Heart left ventricle (tissue), 16 donors: Measurements from ENCODE around the gene TTC23L. TPM values are rescaled to one million over a fixed set of nuclear protein-coding genes. Genes with fewer than 3 reads are reported as not detected.

Experiments
- ATAC-seq, 4 donors: fragments of 200-7000 bp; cut with Tn5 transposase; one replicate each; pipeline ENCODE4 v1.9.1; 2020 to 2022; ENCODE audit warnings: moderate library complexity in 4 of 4, mild to moderate bottlenecking in 3 of 4, moderate number of reproducible peaks in 1 of 4
- DNase-seq, 5 donors: peaks; one replicate each; pipeline ENCODE4 v3.0.0-alpha.2; 2020
- H3K27ac ChIP-seq, 12 donors: fragments of 200-600 bp; sonication (generic) in 4 of 12; one replicate each; pipeline versions ENCODE4 v1.5.0 to v1.8.0; 2016 to 2022; ENCODE audit warnings: mild to moderate bottlenecking in 2 of 12
- H3K27me3 ChIP-seq, 9 donors: fragments of 200-600 bp; sonication (generic) in 2 of 9; one replicate each; pipeline versions ENCODE4 v1.5.1 to v1.8.0; 2016 to 2022; ENCODE audit warnings: mild to moderate bottlenecking in 3 of 9
- H3K36me3 ChIP-seq, 9 donors: fragments of 200-600 bp; sonication (generic) in 2 of 9; one replicate each; pipeline versions ENCODE4 v1.5.0 to v1.8.0; 2018 to 2022; ENCODE audit warnings: mild to moderate bottlenecking in 2 of 9
- H3K4me1 ChIP-seq, 12 donors: fragments of 200-600 bp; sonication (generic) in 4 of 12; one replicate each; pipeline versions ENCODE4 v1.5.0 to v1.8.0; 2016 to 2022; ENCODE audit warnings: mild to moderate bottlenecking in 3 of 12
- H3K4me3 ChIP-seq, 12 donors: fragments of 200-600 bp; sonication (generic) in 4 of 12; one replicate each; pipeline versions ENCODE4 v1.5.0 to v1.8.0; 2017 to 2022; ENCODE audit warnings: mild to moderate bottlenecking in 9 of 12, moderate library complexity in 4 of 12
- H3K9me3 ChIP-seq, 12 donors: fragments of 200-600 bp; sonication (generic) in 4 of 12; one replicate each; pipeline versions ENCODE4 v1.5.0 to v1.8.0; 2016 to 2022; ENCODE audit warnings: mild to moderate bottlenecking in 1 of 12
- POLR2A ChIP-seq, 2 donors: fragments of 450-650 bp; IDR thresholded peaks; one replicate each; pipeline ENCODE4 v1.6.1; 2017; ENCODE audit warnings: antibody characterized with exemption in 2 of 2, mild to moderate bottlenecking in 2 of 2, moderate library complexity in 2 of 2
- WGBS, 4 donors: extraction: QIAGEN DNeasy Blood & Tissue Kit in 2 of 4; methylation state at CpG; one replicate each; pipeline versions ENCODE4 v1.1.5 to v1.1.7; 2013 to 2018; 5-methylcytosine and 5-hydroxymethylcytosine counted together
- intact Hi-C, 10 donors: fragments of 100-400 bp; cut with DNase I; formaldehyde crosslinking; loops; one replicate each; pipeline versions ENCODE4 v1.11.1 to v1.14.2; 2022
- polyA plus RNA-seq, 2 donors: library from polyadenylated mRNA; stranded (reverse); fragments of 200-250 nt; gene quantifications; one replicate each; pipeline ENCODE4 v1.2.3, GENCODE V29; 2013
- total RNA-seq, 9 donors: library from RNA; depleted of rRNA in 2 of 9; stranded (reverse); fragments of >200 nt in 2 of 9; fragmentation: NEBNext Ultra II Directional in 3 of 9; extraction: Animal tissue kit (Norgen Biotek cat#: 25700) in 3 of 9; gene quantifications; one replicate each; pipeline versions ENCODE4 v1.1.0 to v1.2.4, GENCODE V29; 2016 to 2023
- TF ChIP-seq, protein P1 (sequence below), 12 donors: fragments of 200-600 bp; sonication (generic) in 4 of 12; IDR thresholded peaks; one replicate each; pipeline versions ENCODE4 v1.5.0 to v1.8.0; 2018 to 2022; ENCODE audit warnings: antibody characterized with exemption in 12 of 12, mild to moderate bottlenecking in 5 of 12
- donor health status: ischemic (EF 13 %, LVEDD 7.1; RV severe dilation, severe dysfunction).
- donor health status: healthy with polysubstance abuse.
- donor health status: DM: no; HTN: yes; CAD: no.
- donor health status: DM: no; HTN: no; CAD: no.
- donor health status: ischemic (EF 25% LVEDD 6.9; RV normal size, moderate dysfunction).
- donor health status: ischemic (EF 25% LVEDD 5.7; RV mildly dilated, moderate dysfunction).
- donor health status: healthy.
- donor health status: DM: yes; HTN: yes; CAD: no.
- donor health status: ischemic (EF 35%, LVEDD 5.7; RV mildly dilated, moderate dysfunction).
- donor health status: nonischemic (EF 11% LVEDD 7.7; RV severe dilation, severe dysfunction).
- donor health status: DM: yes; HTN: yes; CAD: no.
- donor health status: PGD.
- donor health status: ischemic (EF 29% LVEDD 5.4; RV normal size, mild dysfunction).
- donor health status: nonischemic (EF 23%, LVEDD 6.1; RV moderate dilation, normal function).

Gene TTC23L
- total and polyA plus RNA-seq, 11 donors = 0.06 to 0.69 TPM; not detected in 9

DNA sequence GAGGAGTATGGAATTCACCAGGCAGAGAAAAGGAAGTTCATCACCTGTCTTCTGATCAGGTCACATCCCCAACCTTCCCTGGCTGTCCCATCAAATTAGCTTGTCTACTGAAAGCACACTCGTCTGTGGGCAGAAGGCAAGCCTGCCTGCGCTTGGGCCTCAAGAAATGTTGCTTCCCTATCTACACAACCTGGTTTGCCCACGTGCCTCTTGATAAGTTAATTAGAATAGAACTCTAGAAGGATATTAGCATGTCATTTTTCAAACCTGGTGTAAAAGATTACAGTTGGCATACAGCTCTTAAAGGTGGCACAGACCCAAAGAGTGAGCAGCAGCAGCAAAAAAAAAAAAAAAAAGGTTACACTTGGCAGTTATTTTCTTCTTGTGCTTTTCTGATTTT is 5.1 kb downstream of the TTC23L start:
- no peak for TF ChIP-seq POLR2A (IDR thresholded peaks at IDR 0.05)
- TF ChIP-seq, protein P1, sequence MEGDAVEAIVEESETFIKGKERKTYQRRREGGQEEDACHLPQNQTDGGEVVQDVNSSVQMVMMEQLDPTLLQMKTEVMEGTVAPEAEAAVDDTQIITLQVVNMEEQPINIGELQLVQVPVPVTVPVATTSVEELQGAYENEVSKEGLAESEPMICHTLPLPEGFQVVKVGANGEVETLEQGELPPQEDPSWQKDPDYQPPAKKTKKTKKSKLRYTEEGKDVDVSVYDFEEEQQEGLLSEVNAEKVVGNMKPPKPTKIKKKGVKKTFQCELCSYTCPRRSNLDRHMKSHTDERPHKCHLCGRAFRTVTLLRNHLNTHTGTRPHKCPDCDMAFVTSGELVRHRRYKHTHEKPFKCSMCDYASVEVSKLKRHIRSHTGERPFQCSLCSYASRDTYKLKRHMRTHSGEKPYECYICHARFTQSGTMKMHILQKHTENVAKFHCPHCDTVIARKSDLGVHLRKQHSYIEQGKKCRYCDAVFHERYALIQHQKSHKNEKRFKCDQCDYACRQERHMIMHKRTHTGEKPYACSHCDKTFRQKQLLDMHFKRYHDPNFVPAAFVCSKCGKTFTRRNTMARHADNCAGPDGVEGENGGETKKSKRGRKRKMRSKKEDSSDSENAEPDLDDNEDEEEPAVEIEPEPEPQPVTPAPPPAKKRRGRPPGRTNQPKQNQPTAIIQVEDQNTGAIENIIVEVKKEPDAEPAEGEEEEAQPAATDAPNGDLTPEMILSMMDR (IDR thresholded peaks at IDR 0.05) = no peak
- DNase-seq (no peak), ATAC-seq (no peak)
- no peaks in the 10 kb centered on the region for H3K27me3 ChIP-seq
- H3K4me1 ChIP-seq = peaks cover 0 to 7% (median 4%) of the 10 kb centered on the region in 12 donors
- no peaks in the 10 kb centered on the region for H3K9me3 ChIP-seq
- 62 to 69% (median 65%) methylated on average over 3 of the region's 3 CpGs for WGBS, 4 donors
- no peak overlapping the region for H3K27ac ChIP-seq
- intact Hi-C loops = no loop called here
- H3K4me3 ChIP-seq = no peak overlapping the region
- no peaks in the 10 kb centered on the region for H3K36me3 ChIP-seq

DNA sequence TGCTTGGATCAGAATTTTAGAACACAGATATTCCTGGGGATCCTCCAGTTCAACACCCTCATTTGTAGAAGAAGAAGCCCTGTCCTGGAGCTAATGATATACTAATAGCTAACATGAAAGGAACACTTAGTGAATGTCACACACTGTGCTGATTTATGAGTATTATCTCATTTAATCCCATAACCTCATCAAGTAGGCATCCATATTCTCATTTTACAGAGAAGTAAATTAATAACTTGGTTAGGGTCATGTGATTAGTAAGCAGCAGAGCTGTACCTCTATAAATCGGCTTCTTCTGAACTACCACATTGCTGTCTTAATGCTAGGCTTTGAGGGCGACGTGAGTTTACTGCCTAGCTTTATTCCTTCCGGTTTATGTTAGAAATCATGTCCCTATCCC is 6.0 kb downstream of the TTC23L start:
- DNase-seq (no peak), ATAC-seq (no peak)
- Histone ChIP-seq H3K4me1 (no peaks in the 10 kb centered on the region), H3K27me3 (no peaks in the 10 kb centered on the region), H3K27ac (no peak overlapping the region), H3K4me3 (no peak overlapping the region), H3K36me3 (no peaks in the 10 kb centered on the region), H3K9me3 (no peaks in the 10 kb centered on the region)
- TF ChIP-seq, protein P1 (IDR thresholded peaks at IDR 0.05) = no peak
- no peak for TF ChIP-seq POLR2A (IDR thresholded peaks at IDR 0.05)
- intact Hi-C loops = no loop called here
- 70 to 72% (median 71%) methylated on average over 4 of the region's 4 CpGs for WGBS, 4 donors

DNA sequence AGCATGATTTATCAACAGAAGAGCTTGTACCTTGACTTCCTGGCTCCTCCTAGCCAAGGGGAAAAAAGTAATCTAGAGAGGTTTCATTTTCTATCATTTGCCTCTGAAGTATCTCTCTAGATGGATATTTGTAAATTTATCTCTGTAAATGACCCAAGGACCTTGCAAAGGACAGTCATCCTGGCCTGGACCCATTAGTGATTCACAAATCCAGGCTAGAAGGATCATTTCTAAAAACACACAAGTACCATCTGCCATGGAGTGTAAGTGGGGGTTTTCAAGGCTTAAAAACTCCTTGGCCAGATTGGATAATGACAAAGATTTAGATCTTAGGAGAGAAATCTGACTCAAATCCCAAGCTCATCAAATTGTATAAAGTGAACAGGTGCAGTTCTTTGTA is 8.1 kb downstream of the TTC23L start:
- ATAC-seq (no peak), DNase-seq (no peak)
- Histone ChIP-seq H3K36me3 (no peaks in the 10 kb centered on the region), H3K27ac (no peak overlapping the region), H3K27me3 (no peaks in the 10 kb centered on the region), H3K4me1 (no peaks in the 10 kb centered on the region), H3K4me3 (no peak overlapping the region), H3K9me3 (no peaks in the 10 kb centered on the region)
- no peak for TF ChIP-seq POLR2A (IDR thresholded peaks at IDR 0.05)
- TF ChIP-seq, protein P1 (IDR thresholded peaks at IDR 0.05) = no peak
- intact Hi-C loops = no loop called here

DNA sequence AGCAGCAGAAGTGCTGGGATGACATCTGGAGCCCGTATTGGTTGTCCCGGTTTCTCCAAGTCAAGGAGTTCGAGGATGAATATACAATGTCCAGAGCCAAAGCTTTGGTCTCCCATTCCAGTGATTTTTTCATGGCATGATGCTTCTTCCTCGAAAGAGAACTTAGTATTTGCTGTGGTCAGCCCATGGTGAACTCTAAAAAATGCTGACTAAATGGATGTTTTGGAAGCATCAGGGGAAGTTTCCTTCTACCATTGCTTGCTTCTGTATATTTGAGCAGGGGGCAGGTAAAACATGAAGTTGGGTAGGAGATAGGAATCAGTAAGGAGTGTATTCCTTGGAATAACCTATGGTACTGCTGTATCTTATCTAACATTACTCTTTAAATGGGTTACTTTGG is 8.6 kb downstream of the TTC23L start:
- H3K4me3 ChIP-seq = no peak overlapping the region
- WGBS, 4 donors = 89 to 98% (median 93%) methylated on average over 4 of the region's 4 CpGs
- H3K36me3 ChIP-seq = no peaks in the 10 kb centered on the region
- H3K27me3 ChIP-seq = no peaks in the 10 kb centered on the region
- no peaks in the 10 kb centered on the region for H3K9me3 ChIP-seq
- H3K4me1 ChIP-seq = no peaks in the 10 kb centered on the region
- no peak for TF ChIP-seq POLR2A (IDR thresholded peaks at IDR 0.05)
- TF ChIP-seq, protein P1 (IDR thresholded peaks at IDR 0.05) = no peak
- DNase-seq (no peak), ATAC-seq (no peak)
- no peak overlapping the region for H3K27ac ChIP-seq
- intact Hi-C loops = no loop called here
